ENCODE data around the gene NECTIN1. TPM values are rescaled to one million over a fixed set of nuclear protein-coding genes. Genes with fewer than 3 reads are reported as not detected.

Gene NECTIN1
- total RNA-seq, 1 experiment from 2014 or later = 2.7 TPM

- in situ Hi-C loops (cut with HindIII; ENCODE audit: low pct_unique_long_range_greater_than_20kb, low sequenced_read_pairs) = no loop called here
- DNase-seq (ENCODE audit: low read depth, low spot score) = peak; percentile 59
These were observed 12.6 kb upstream of the NECTIN1 start for GRCh38 chr11:119741369-119742262.

- no peak for DNase-seq (ENCODE audit: low read depth, low spot score)
- in situ Hi-C loops (cut with HindIII; ENCODE audit: low pct_unique_long_range_greater_than_20kb, low sequenced_read_pairs) = no loop called here
These were observed 11.0 kb upstream of the NECTIN1 start for GRCh38 chr11:119739975-119740374.

GRCh38 chr11:119739021-119739703, 10.2 kb upstream of the NECTIN1 start:
- in situ Hi-C loops (cut with HindIII; ENCODE audit: low pct_unique_long_range_greater_than_20kb, low sequenced_read_pairs) = no loop called here
- DNase-seq (ENCODE audit: low read depth, low spot score) = no peak

GRCh38 chr11:119738059-119738439, 9.0 kb upstream of the NECTIN1 start:
- in situ Hi-C loops (cut with HindIII; ENCODE audit: low pct_unique_long_range_greater_than_20kb, low sequenced_read_pairs) = no loop called here
- no peak for DNase-seq (ENCODE audit: low read depth, low spot score)

GRCh38 chr11:119737366-119738058, 8.5 kb upstream of the NECTIN1 start:
- in situ Hi-C loops (cut with HindIII; ENCODE audit: low pct_unique_long_range_greater_than_20kb, low sequenced_read_pairs) = no loop called here
- DNase-seq (ENCODE audit: low read depth, low spot score) = no peak

- in situ Hi-C loops (cut with HindIII; ENCODE audit: low pct_unique_long_range_greater_than_20kb, low sequenced_read_pairs) = no loop called here
- no peak for DNase-seq (ENCODE audit: low read depth, low spot score)
These were observed 5.8 kb upstream of the NECTIN1 start for GRCh38 chr11:119734788-119735187.

GRCh38 chr11:119730789-119731386, 1.9 kb upstream of the NECTIN1 start:
- in situ Hi-C loops (cut with HindIII; ENCODE audit: low pct_unique_long_range_greater_than_20kb, low sequenced_read_pairs) = no loop called here
- no peak for DNase-seq (ENCODE audit: low read depth, low spot score)

- in situ Hi-C loops (cut with HindIII; ENCODE audit: low pct_unique_long_range_greater_than_20kb, low sequenced_read_pairs) = no loop called here
- DNase-seq (ENCODE audit: low read depth, low spot score) = peak; percentile 79
These were observed 1.1 kb upstream of the NECTIN1 start for GRCh38 chr11:119729951-119730613.

- in situ Hi-C loops (cut with HindIII; ENCODE audit: low pct_unique_long_range_greater_than_20kb, low sequenced_read_pairs) = no loop called here
- no peak for DNase-seq (ENCODE audit: low read depth, low spot score)
These were observed 554 bp upstream of the NECTIN1 start for GRCh38 chr11:119729581-119729927.

- in situ Hi-C loops (cut with HindIII; ENCODE audit: low pct_unique_long_range_greater_than_20kb, low sequenced_read_pairs) = no loop called here
- no peak for DNase-seq (ENCODE audit: low read depth, low spot score)
These were observed 781 bp downstream of the NECTIN1 start for GRCh38 chr11:119728211-119728626.

GRCh38 chr11:119727523-119728151, 1.4 kb downstream of the NECTIN1 start:
- in situ Hi-C loops (cut with HindIII; ENCODE audit: low pct_unique_long_range_greater_than_20kb, low sequenced_read_pairs) = no loop called here
- DNase-seq (ENCODE audit: low read depth, low spot score) = no peak

GRCh38 chr11:119726585-119727522, 2.1 kb downstream of the NECTIN1 start:
- in situ Hi-C loops (cut with HindIII; ENCODE audit: low pct_unique_long_range_greater_than_20kb, low sequenced_read_pairs) = no loop called here
- DNase-seq (ENCODE audit: low read depth, low spot score) = no peak

GRCh38 chr11:119726150-119726553, 2.8 kb downstream of the NECTIN1 start:
- no peak for DNase-seq (ENCODE audit: low read depth, low spot score)
- in situ Hi-C loops (cut with HindIII; ENCODE audit: low pct_unique_long_range_greater_than_20kb, low sequenced_read_pairs) = no loop called here

GRCh38 chr11:119724956-119725355, 4.0 kb downstream of the NECTIN1 start:
- in situ Hi-C loops (cut with HindIII; ENCODE audit: low pct_unique_long_range_greater_than_20kb, low sequenced_read_pairs) = no loop called here

GRCh38 chr11:119723952-119724325, 5.1 kb downstream of the NECTIN1 start:
- DNase-seq (ENCODE audit: low read depth, low spot score) = no peak
- in situ Hi-C loops (cut with HindIII; ENCODE audit: low pct_unique_long_range_greater_than_20kb, low sequenced_read_pairs) = no loop called here

More at GRCh38 chr11:119724956-119725355, 4.0 kb downstream of the NECTIN1 start:
- no peak for DNase-seq (ENCODE audit: low read depth, low spot score)

GRCh38 chr11:119723243-119723951, 5.6 kb downstream of the NECTIN1 start:
- in situ Hi-C loops (cut with HindIII; ENCODE audit: low pct_unique_long_range_greater_than_20kb, low sequenced_read_pairs) = no loop called here
- no peak for DNase-seq (ENCODE audit: low read depth, low spot score)
